ENCODE results near the gene ZFR2.

The ZFR2 gene

DNA sequence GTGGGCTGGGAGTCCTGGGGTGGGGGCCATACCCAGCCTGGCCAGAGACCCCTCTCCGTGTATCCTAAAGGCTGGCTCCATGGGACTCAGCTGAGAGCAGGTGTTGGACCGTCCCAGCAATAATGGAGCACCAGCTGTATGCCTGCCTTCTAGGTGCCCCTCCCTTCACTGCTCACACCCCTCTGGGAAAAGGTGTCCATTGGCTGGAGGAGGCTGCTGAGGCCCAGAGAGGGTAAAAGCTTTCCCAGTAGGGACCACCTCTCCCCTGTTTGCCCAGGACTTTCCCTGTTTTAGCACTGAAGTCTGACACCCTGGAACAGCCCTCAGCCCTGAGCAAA, 93.5 kb downstream of the ZFR2 start:
- Histone ChIP-seq H3K27me3 (no peaks in the 10 kb centered on the region), H3K36me3 (peaks cover 4% of the 10 kb centered on the region; the same call in 1 of the 2 replicates), H3K9ac (no peak overlapping the region), H3K4me3 (no peak overlapping the region), H4K20me1 (no peaks in the 10 kb centered on the region), H3K4me1 (no peaks in the 10 kb centered on the region), H3K4me2 (no peak overlapping the region), H3K27ac (no peak overlapping the region), H3K9me3 (peaks cover 13% of the 10 kb centered on the region)
- no peak for TF ChIP-seq Cebpa-rat (IDR thresholded peaks at IDR 0.05)

GRCh38 chr19:3774621-3775373, 94.0 kb downstream of the ZFR2 start:
- H3K27ac ChIP-seq, result no peak overlapping the region
- no peak for TF ChIP-seq Cebpa-rat (IDR thresholded peaks at IDR 0.05)
- no peak overlapping the region for H3K4me2 ChIP-seq
- no peak overlapping the region for H3K9ac ChIP-seq
- no peaks in the 10 kb centered on the region; the same call in 1 of the 2 replicates for H4K20me1 ChIP-seq
- no peaks in the 10 kb centered on the region for H3K27me3 ChIP-seq
- H3K4me3 ChIP-seq, result no peak overlapping the region
- peaks cover 9% of the 10 kb centered on the region; the same call in 1 of the 2 replicates for H3K36me3 ChIP-seq
- peaks cover 13% of the 10 kb centered on the region for H3K9me3 ChIP-seq
- no peaks in the 10 kb centered on the region for H3K4me1 ChIP-seq

- no peak for TF ChIP-seq Cebpa-rat (IDR thresholded peaks at IDR 0.05)
Observed at GRCh38 chr19:3773814-3774515, 94.9 kb downstream of the ZFR2 start.

GRCh38 chr19:3771906-3772455, 96.9 kb downstream of the ZFR2 start, which contains the start of gene RAX2:
Gene RAX2, minus strand, starts transcription at chr19:3772228. Its CDS starts 486 bp downstream, at chr19:3771742.
- no peak for TF ChIP-seq Cebpa-rat (IDR thresholded peaks at IDR 0.05)

More at GRCh38 chr19:3773814-3774515, 94.9 kb downstream of the ZFR2 start:
- H3K36me3 ChIP-seq, result peaks cover 16% of the 10 kb centered on the region; the same call in 1 of the 2 replicates
- no peaks in the 10 kb centered on the region for H3K27me3 ChIP-seq
- H4K20me1 ChIP-seq, result no peaks in the 10 kb centered on the region; the same call in 1 of the 2 replicates
- H3K9ac ChIP-seq, result no peak overlapping the region
- no peaks in the 10 kb centered on the region for H3K4me1 ChIP-seq
- H3K27ac ChIP-seq, result no peak overlapping the region
- H3K9me3 ChIP-seq, result peaks cover 13% of the 10 kb centered on the region
- no peak overlapping the region for H3K4me3 ChIP-seq
- no peak overlapping the region for H3K4me2 ChIP-seq

DNA sequence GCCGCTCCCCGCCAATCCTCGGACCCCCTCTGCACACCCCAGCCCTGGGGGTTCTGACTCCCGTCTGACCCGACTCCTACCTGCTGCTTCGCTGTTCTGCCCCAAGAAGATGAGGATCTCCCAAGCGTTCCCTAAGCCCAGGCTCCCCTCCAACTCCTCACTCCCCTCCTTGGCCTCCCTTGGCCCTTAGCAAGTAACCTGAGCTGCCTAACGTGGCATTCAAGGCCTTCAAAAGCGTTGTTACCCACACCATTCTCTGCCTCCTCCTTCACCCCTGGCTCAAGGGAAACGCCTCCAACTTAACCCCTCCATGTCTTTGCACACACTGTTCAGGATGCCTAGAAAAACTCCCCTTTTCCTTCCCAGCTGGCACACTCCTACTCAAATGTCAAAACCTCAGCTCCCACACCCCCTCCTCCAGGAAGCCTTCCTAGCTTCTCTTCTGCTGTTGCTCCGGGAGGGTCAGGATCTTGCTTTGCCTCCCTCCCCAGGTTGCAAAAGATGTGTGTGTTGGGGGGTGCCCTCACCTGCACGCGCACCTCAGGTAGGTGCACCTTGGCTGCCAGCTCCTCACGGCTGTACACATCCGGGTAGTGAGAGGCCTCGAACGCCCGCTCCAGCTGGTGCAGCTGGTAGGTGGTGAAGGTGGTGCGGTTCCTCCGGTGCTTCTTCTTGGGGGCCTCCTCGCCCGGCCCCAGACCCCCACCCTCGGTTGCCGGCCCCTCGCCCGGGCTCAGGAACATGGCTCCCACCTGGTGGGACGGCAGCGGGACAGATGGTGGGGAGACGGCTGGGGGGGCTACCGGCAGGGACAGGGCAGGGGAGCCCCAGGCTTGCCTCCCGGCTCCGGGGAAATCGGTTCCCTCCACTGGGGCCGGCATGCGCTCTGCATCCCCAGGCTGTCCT, 97.6 kb downstream of the ZFR2 start:
- H3K27ac ChIP-seq, result no peak overlapping the region
- no peaks in the 10 kb centered on the region; the same call in 1 of the 2 replicates for H4K20me1 ChIP-seq
- H3K4me3 ChIP-seq, result no peak overlapping the region
- H3K9me3 ChIP-seq, result no peaks in the 10 kb centered on the region
- H3K27me3 ChIP-seq, result no peaks in the 10 kb centered on the region
- H3K9ac ChIP-seq, result no peak overlapping the region
- TF ChIP-seq Cebpa-rat (IDR thresholded peaks at IDR 0.05), result no peak
- H3K36me3 ChIP-seq, result peaks cover 41% of the 10 kb centered on the region
- no peak overlapping the region for H3K4me2 ChIP-seq
- H3K4me1 ChIP-seq, result no peaks in the 10 kb centered on the region

More at GRCh38 chr19:3771906-3772455, 96.9 kb downstream of the ZFR2 start, which contains the start of gene RAX2:
- Histone ChIP-seq H3K9ac (no peak within 1 kb of the TSS), H3K27ac (no peak within 1 kb of the TSS), H3K4me1 (no peaks in the 10 kb centered on the region), H4K20me1 (no peaks in the 10 kb centered on the region; the same call in 1 of the 2 replicates), H3K4me3 (no peak within 1 kb of the TSS), H3K36me3 (peaks cover 34% of the 10 kb centered on the region), H3K9me3 (no peaks in the 10 kb centered on the region), H3K27me3 (no peaks in the 10 kb centered on the region), H3K4me2 (no peak within 1 kb of the TSS)

DNA sequence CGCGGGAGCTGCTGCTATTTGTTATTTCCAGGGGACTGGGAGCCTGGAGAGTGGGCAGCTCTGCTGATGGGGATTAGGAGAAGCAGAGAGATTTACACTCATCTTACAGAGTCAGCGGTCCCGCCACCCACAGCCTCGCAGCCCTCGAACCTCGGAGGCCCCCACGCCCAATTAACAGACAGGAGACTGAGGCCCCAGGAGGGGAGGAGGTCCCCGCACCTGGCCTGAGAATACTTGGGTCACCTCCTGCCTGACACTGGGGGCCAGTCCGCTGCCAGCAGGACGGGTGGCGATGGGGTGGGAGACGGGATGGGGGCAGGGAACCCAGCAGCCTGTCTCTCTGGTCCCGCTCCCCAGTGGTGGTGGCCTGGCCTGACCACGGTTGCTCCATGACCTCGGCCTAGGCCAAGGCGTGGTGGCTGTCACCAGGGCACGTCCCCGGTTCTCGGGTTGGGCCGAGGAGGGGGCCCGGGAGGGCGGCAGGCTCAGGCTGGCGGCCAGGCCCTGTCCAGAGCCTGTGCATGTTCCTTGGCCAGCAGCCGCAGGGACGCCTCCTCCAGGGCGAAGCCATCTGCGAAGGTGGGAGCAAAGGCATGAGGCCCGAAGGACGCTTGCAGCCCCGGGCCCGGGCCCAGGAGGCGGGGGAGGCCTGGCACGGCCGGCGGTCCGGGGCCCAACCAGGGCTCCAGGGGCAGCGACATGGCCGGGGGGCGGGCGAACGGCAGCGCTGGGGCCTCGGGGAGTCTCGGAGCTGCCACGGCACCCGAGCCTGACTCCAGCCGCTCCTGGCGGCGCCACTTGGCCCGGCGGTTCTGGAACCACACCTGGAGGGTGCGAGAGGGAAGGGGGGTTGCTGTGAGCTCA, 98.5 kb downstream of the ZFR2 start:
- TF ChIP-seq Cebpa-rat (IDR thresholded peaks at IDR 0.05), result no peak
- H4K20me1 ChIP-seq, result no peaks in the 10 kb centered on the region; the same call in 1 of the 2 replicates
- H3K9me3 ChIP-seq, result no peaks in the 10 kb centered on the region
- H3K27ac ChIP-seq, result no peak overlapping the region
- H3K27me3 ChIP-seq, result no peaks in the 10 kb centered on the region
- H3K4me2 ChIP-seq, result no peak overlapping the region
- no peaks in the 10 kb centered on the region for H3K4me1 ChIP-seq
- no peak overlapping the region for H3K9ac ChIP-seq
- H3K36me3 ChIP-seq, result peaks cover 50% of the 10 kb centered on the region
- H3K4me3 ChIP-seq, result no peak overlapping the region

GRCh38 chr19:3769494-3769893, 99.3 kb downstream of the ZFR2 start:
- no peaks in the 10 kb centered on the region for H3K4me1 ChIP-seq
- no peak overlapping the region for H3K4me3 ChIP-seq
- no peaks in the 10 kb centered on the region for H3K9me3 ChIP-seq
- H3K27ac ChIP-seq, result no peak overlapping the region
- no peaks in the 10 kb centered on the region for H3K27me3 ChIP-seq
- no peak overlapping the region for H3K9ac ChIP-seq
- H3K4me2 ChIP-seq, result no peak overlapping the region
- H4K20me1 ChIP-seq, result no peaks in the 10 kb centered on the region; the same call in 1 of the 2 replicates
- TF ChIP-seq Cebpa-rat (IDR thresholded peaks at IDR 0.05), result no peak
- H3K36me3 ChIP-seq, result peaks cover 55% of the 10 kb centered on the region

GRCh38 chr19:3768748-3769099, 100.1 kb downstream of the ZFR2 start:
- Histone ChIP-seq H3K27ac (no peak overlapping the region), H4K20me1 (no peaks in the 10 kb centered on the region; the same call in 1 of the 2 replicates), H3K9me3 (no peaks in the 10 kb centered on the region), H3K4me3 (no peak overlapping the region), H3K4me1 (peaks cover under 1% of the 10 kb centered on the region; the same call in 1 of the 2 replicates), H3K36me3 (peaks cover 55% of the 10 kb centered on the region), H3K27me3 (no peaks in the 10 kb centered on the region), H3K4me2 (no peak overlapping the region), H3K9ac (no peak overlapping the region)
- TF ChIP-seq Cebpa-rat (IDR thresholded peaks at IDR 0.05), result no peak

Data from BLaER1 (cell line).